Measurements from ENCODE around the gene C9orf152. TPM values are rescaled to one million over a fixed set of nuclear protein-coding genes. Genes with fewer than 3 reads are reported as not detected.

The C9orf152 gene
- total RNA-seq, 2 donors from 2014 or later, result not detected

DNA sequence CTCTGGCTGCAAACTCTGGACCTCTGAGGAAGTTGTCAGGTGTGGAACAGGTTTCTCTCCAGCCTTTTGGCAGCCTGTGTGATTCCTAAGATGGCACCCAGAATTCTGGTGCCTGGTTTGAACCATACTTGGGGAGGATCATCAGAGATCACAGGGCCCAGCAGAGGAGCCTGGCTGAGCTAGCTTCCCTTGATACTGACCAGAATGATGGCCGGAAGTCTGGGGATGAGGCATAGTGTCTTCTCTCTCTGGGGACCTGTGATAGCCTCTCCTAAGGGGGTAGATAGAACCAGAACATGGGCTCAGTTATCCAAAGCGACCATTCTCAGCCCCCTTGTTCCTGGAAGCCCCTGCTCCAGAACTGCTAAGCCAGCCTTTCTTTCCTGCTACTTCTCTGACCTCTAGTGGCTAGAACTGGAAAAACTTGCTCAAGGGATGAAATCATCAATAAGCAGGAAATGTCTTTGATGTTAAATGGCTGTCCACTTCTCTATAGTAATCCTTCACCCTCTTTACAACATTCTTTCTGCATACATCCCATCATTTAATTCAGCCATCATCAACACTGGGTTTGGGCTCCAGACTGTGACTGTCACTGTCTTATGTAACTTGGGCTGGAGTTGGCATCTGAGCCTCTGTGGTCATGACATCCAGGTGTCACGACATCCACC, 55.1 kb downstream of the C9orf152 start:
- H3K27me3 ChIP-seq, result no peaks in the 10 kb centered on the region
- DNase-seq (ENCODE audit: low spot score), result no peak
- no peak overlapping the region for H3K4me3 ChIP-seq
- TF ChIP-seq, protein P1, sequence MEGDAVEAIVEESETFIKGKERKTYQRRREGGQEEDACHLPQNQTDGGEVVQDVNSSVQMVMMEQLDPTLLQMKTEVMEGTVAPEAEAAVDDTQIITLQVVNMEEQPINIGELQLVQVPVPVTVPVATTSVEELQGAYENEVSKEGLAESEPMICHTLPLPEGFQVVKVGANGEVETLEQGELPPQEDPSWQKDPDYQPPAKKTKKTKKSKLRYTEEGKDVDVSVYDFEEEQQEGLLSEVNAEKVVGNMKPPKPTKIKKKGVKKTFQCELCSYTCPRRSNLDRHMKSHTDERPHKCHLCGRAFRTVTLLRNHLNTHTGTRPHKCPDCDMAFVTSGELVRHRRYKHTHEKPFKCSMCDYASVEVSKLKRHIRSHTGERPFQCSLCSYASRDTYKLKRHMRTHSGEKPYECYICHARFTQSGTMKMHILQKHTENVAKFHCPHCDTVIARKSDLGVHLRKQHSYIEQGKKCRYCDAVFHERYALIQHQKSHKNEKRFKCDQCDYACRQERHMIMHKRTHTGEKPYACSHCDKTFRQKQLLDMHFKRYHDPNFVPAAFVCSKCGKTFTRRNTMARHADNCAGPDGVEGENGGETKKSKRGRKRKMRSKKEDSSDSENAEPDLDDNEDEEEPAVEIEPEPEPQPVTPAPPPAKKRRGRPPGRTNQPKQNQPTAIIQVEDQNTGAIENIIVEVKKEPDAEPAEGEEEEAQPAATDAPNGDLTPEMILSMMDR (IDR thresholded peaks at IDR 0.05), result peak; percentile 37 to 82
- H3K27ac ChIP-seq, result peak overlapping the region; percentile 13 to 17
- peaks cover 11% of the 10 kb centered on the region for H3K36me3 ChIP-seq
- H3K9me3 ChIP-seq, result no peaks in the 10 kb centered on the region
- H3K4me1 ChIP-seq, result peaks cover 0 to 85% of the 10 kb centered on the region in 2 donors

Other genes with a start within 250 kb of the C9orf152 start
- gene TXN, start 48.3 kb upstream of the C9orf152 start, total RNA-seq, result 10 to 100 TPM; 90.5 to 92.5 TPM
- not detected for gene TXNDC8, start 129.7 kb upstream of the C9orf152 start, total RNA-seq